Fibroblast of lung (primary cell): Measurements from ENCODE around the gene TOR2A. TPM values are rescaled to one million over a fixed set of nuclear protein-coding genes. Genes with fewer than 3 reads are reported as not detected.
A peak's percentile ranks its signal among the peaks of the same experiment; 100 is the strongest.

Source experiments
- DNase-seq, 2 donors: peaks; one replicate each; pipeline versions ENCODE4 v3.0.0 to v3.0.0-alpha.2; 2010; ENCODE audit warnings: low read depth in 2 of 2
- H2AFZ ChIP-seq: 2 replicates; pipeline ENCODE4 v1.5.1; 2012; ENCODE audit warnings: low read length, control low read depth, inconsistent platforms
- H3K27ac ChIP-seq: 2 replicates; pipeline ENCODE4 v1.5.1; 2011; ENCODE audit warnings: low read length, control low read depth; ENCODE audit not compliant: insufficient read depth
- H3K27me3 ChIP-seq: 2 replicates; pipeline ENCODE4 v1.5.1; 2011; ENCODE audit warnings: mild to moderate bottlenecking, low read length; ENCODE audit not compliant: control insufficient read depth, insufficient read depth
- H3K36me3 ChIP-seq: 2 replicates; pipeline ENCODE4 v1.5.1; 2011; ENCODE audit warnings: low read length; ENCODE audit not compliant: control insufficient read depth, insufficient read depth
- H3K4me1 ChIP-seq: 2 replicates; pipeline ENCODE4 v1.5.1; 2011; ENCODE audit warnings: low read length; ENCODE audit not compliant: control insufficient read depth, insufficient read depth; ENCODE audit errors: extremely low read depth
- H3K4me2 ChIP-seq: 2 replicates; pipeline ENCODE4 v1.5.1; 2011; ENCODE audit warnings: low read length, control low read depth; ENCODE audit not compliant: insufficient read depth; ENCODE audit errors: extremely low read depth
- H3K4me3 ChIP-seq, 4 experiments: fragments of 200-600 bp in 1 of 4; sonication (generic) in 1 of 4; replicated peaks in 1 of 4; 2 replicates each; pipeline ENCODE4 v1.5.1; 2011 to 2016; ENCODE audit warnings: low read length in 4 of 4, low read depth in 3 of 4, mild to moderate bottlenecking in 3 of 4, control low read depth in 2 of 4, inconsistent platforms in 1 of 4, mixed read lengths in 1 of 4; ENCODE audit not compliant: insufficient read depth in 1 of 4; ENCODE audit errors: control extremely low read depth in 1 of 4
- H3K79me2 ChIP-seq: 2 replicates; pipeline ENCODE4 v1.5.1; 2012; ENCODE audit warnings: mild to moderate bottlenecking, low read length, inconsistent platforms; ENCODE audit not compliant: control insufficient read depth, insufficient read depth
- H3K9ac ChIP-seq: 2 replicates; pipeline ENCODE4 v1.5.1; 2011; ENCODE audit warnings: mild to moderate bottlenecking, low read length, control low read depth; ENCODE audit not compliant: insufficient read depth
- H3K9me3 ChIP-seq: 2 replicates; pipeline ENCODE4 v1.5.1; 2012; ENCODE audit warnings: low read depth, low read length; ENCODE audit not compliant: control insufficient read depth, insufficient read depth
- H4K20me1 ChIP-seq: 2 replicates; pipeline ENCODE4 v1.5.1; 2011; ENCODE audit warnings: low read length; ENCODE audit not compliant: control insufficient read depth, insufficient read depth; ENCODE audit errors: extremely low read depth
- CTCF ChIP-seq, 2 donors: IDR thresholded peaks in 1 of 2; conservative IDR thresholded peaks in 1 of 2; 1 replicate in 1 of 2; 2 replicates in 1 of 2; pipeline ENCODE4 v1.5.1; 2011 to 2012; ENCODE audit warnings: low read length in 2 of 2, control low read depth in 1 of 2, inconsistent platforms in 1 of 2, low read depth in 1 of 2, mild to moderate bottlenecking in 1 of 2
- EZH2 ChIP-seq: IDR thresholded peaks from 2 replicates; pipeline ENCODE4 v1.5.1; 2012; ENCODE audit warnings: low read length, control low read depth, mild to moderate bottlenecking; ENCODE audit errors: missing control alignments
- polyA plus RNA-seq, 2 donors: library from polyadenylated mRNA; depleted of rRNA in 1 of 2; stranded (reverse) in 1 of 2; unstranded in 1 of 2; fragments of >200 nt; gene quantifications; 2 replicates each; pipeline ENCODE4 v1.2.1, GENCODE V29; 2011 to 2012; ENCODE audit warnings: missing spikeins in 1 of 2
- total RNA-seq: library from RNA; depleted of rRNA; stranded (reverse); fragments of >200 nt; gene quantifications from 2 replicates; pipeline ENCODE4 v1.2.1, GENCODE V29; 2014

The TOR2A gene
- total and polyA plus RNA-seq, 2 donors (not counting 1 experiment from before 2014, with no cell fraction given) = 3.6 to 5.0 TPM

- no peaks in the 10 kb centered on the region for H3K9me3 ChIP-seq
- no peaks in the 10 kb centered on the region for H3K27me3 ChIP-seq
- no peak overlapping the region for H3K27ac ChIP-seq
- no peaks in the 10 kb centered on the region for H4K20me1 ChIP-seq
- no peaks in the 10 kb centered on the region for H3K79me2 ChIP-seq
- no peak for DNase-seq
- H3K4me2 ChIP-seq = no peak overlapping the region
- no peak for TF ChIP-seq CTCF (conservative IDR thresholded peaks at IDR 0.05 in 1 of 2, IDR thresholded peaks at IDR 0.05 in 1 of 2; ENCODE audit: low read depth in 1 of 2, low read length in 2 of 2)
- no peak for TF ChIP-seq EZH2
- no peaks in the 10 kb centered on the region for H3K36me3 ChIP-seq
- no peak overlapping the region for H2AFZ ChIP-seq
- no peak overlapping the region for H3K4me3 ChIP-seq
- peaks cover 17% of the 10 kb centered on the region for H3K4me1 ChIP-seq
- H3K9ac ChIP-seq = no peak overlapping the region
Measured at GRCh38 chr9:127738666-127739065, 3.6 kb upstream of the TOR2A start.

GRCh38 chr9:127735530-127736185, 564 bp upstream of the TOR2A start:
- H4K20me1 ChIP-seq = no peaks in the 10 kb centered on the region
- H3K9ac ChIP-seq = peak overlapping the region; percentile 20
- no peak for DNase-seq
- peaks cover 3% of the 10 kb centered on the region for H3K36me3 ChIP-seq
- no peak overlapping the region for H3K4me3 ChIP-seq
- no peaks in the 10 kb centered on the region for H3K9me3 ChIP-seq
- H3K27ac ChIP-seq = peak overlapping the region; percentile 57
- peak overlapping the region; percentile 54 for H3K4me2 ChIP-seq
- no peaks in the 10 kb centered on the region for H3K27me3 ChIP-seq
- peaks cover 17% of the 10 kb centered on the region for H3K4me1 ChIP-seq
- TF ChIP-seq CTCF (conservative IDR thresholded peaks at IDR 0.05 in 1 of 2, IDR thresholded peaks at IDR 0.05 in 1 of 2; ENCODE audit: low read depth in 1 of 2, low read length in 2 of 2) (no peak), EZH2 (no peak)
- H3K79me2 ChIP-seq = no peaks in the 10 kb centered on the region
- no peak overlapping the region for H2AFZ ChIP-seq

GRCh38 chr9:127734247-127734746, 797 bp downstream of the TOR2A start:
- Histone ChIP-seq H2AFZ (no peak overlapping the region), H3K4me3 (peak overlapping the region; percentile 65 to 76 (median 66)), H3K79me2 (no peaks in the 10 kb centered on the region), H3K9ac (peak overlapping the region; percentile 65), H3K27ac (peak overlapping the region; percentile 81), H3K36me3 (peaks cover 3% of the 10 kb centered on the region), H3K4me1 (peaks cover 9% of the 10 kb centered on the region), H3K27me3 (no peaks in the 10 kb centered on the region), H4K20me1 (no peaks in the 10 kb centered on the region), H3K9me3 (no peaks in the 10 kb centered on the region), H3K4me2 (peak overlapping the region; percentile 98)
- no peak for DNase-seq
- no peak for TF ChIP-seq EZH2
- no peak for TF ChIP-seq CTCF (conservative IDR thresholded peaks at IDR 0.05 in 1 of 2, IDR thresholded peaks at IDR 0.05 in 1 of 2; ENCODE audit: low read depth in 1 of 2, low read length in 2 of 2)
